Neural progenitor cell (in vitro differentiated cells): Measurements from ENCODE around the gene CAMSAP3. TPM values are rescaled to one million over a fixed set of nuclear protein-coding genes. Genes with fewer than 3 reads are reported as not detected.

Experiments used
- DNase-seq: peaks from one replicate; pipeline ENCODE4 v3.0.0-alpha.2; 2016; ENCODE audit warnings: low spot score
- H2AFZ ChIP-seq: fragments of 200-600 bp; sonication (generic); replicated peaks from 2 replicates; pipeline ENCODE4 v1.6.1; 2016; ENCODE audit warnings: antibody characterized with exemption
- H3F3A ChIP-seq: fragments of 200-600 bp; sonication (generic); 2 replicates; pipeline ENCODE4 v1.6.1; 2016; ENCODE audit warnings: antibody characterized with exemption, low read depth
- H3K27ac ChIP-seq: fragments of 200-600 bp; sonication (generic); 2 replicates; pipeline ENCODE4 v1.5.1; 2016; ENCODE audit warnings: mild to moderate bottlenecking
- H3K27me3 ChIP-seq: fragments of 200-600 bp; sonication (generic); 2 replicates; pipeline ENCODE4 v1.6.1; 2016; ENCODE audit warnings: mild to moderate bottlenecking, moderate library complexity
- H3K36me3 ChIP-seq: fragments of 200-600 bp; sonication (generic); 2 replicates; pipeline ENCODE4 v1.5.1; 2016
- H3K4me1 ChIP-seq: fragments of 200-600 bp; sonication (generic); 2 replicates; pipeline ENCODE4 v1.6.1; 2016; ENCODE audit warnings: mixed run types
- H3K4me2 ChIP-seq: fragments of 200-600 bp; sonication (generic); 2 replicates; pipeline ENCODE4 v1.6.1; 2016
- H3K4me3 ChIP-seq: fragments of 200-600 bp; sonication (generic); 2 replicates; pipeline ENCODE4 v1.5.1; 2016
- H3K79me2 ChIP-seq: fragments of 200-600 bp; sonication (generic); 2 replicates; pipeline ENCODE4 v1.6.1; 2016; ENCODE audit warnings: low read depth
- H3K9ac ChIP-seq: fragments of 200-600 bp; sonication (generic); 2 replicates; pipeline ENCODE4 v1.6.1; 2016
- H3K9me3 ChIP-seq: fragments of 200-600 bp; sonication (generic); 2 replicates; pipeline ENCODE4 v1.5.1; 2016; ENCODE audit warnings: low read depth
- H4K20me1 ChIP-seq: fragments of 200-600 bp; sonication (generic); 2 replicates; pipeline ENCODE4 v1.6.1; 2016; ENCODE audit warnings: low read depth
- H3K27ac Mint-ChIP-seq: 3 replicates; pipeline ENCODE4 v1.8.0; 2021; ENCODE audit warnings: mixed read lengths
- H3K27me3 Mint-ChIP-seq: 2 replicates; pipeline ENCODE4 v1.8.0; 2022; ENCODE audit warnings: low read depth, mild to moderate bottlenecking, inconsistent platforms, moderate library complexity, mixed read lengths; ENCODE audit not compliant: insufficient read depth
- H3K36me3 Mint-ChIP-seq: 3 replicates; pipeline ENCODE4 v1.8.0; 2021; ENCODE audit warnings: mixed read lengths
- H3K4me1 Mint-ChIP-seq: 3 replicates; pipeline ENCODE4 v1.8.0; 2021; ENCODE audit warnings: mixed read lengths
- H3K4me3 Mint-ChIP-seq: 3 replicates; pipeline ENCODE4 v1.8.0; 2021; ENCODE audit warnings: mild to moderate bottlenecking, moderate library complexity, mixed read lengths
- H3K9me3 Mint-ChIP-seq: 3 replicates; pipeline ENCODE4 v1.8.0; 2020; ENCODE audit warnings: mixed read lengths
- CTCF ChIP-seq: fragments of 200-600 bp; sonication (generic); IDR thresholded peaks from 2 replicates; pipeline ENCODE4 v1.5.1; 2017; ENCODE audit warnings: antibody characterized with exemption, mild to moderate bottlenecking
- EZH2 ChIP-seq: fragments of 200-600 bp; sonication (generic); IDR thresholded peaks from 2 replicates; pipeline ENCODE4 v1.6.1; 2017; ENCODE audit warnings: antibody characterized with exemption, mild to moderate bottlenecking, moderate library complexity
- EZH2phosphoT487 ChIP-seq: fragments of 200-600 bp; sonication (generic); IDR thresholded peaks from 2 replicates; pipeline ENCODE4 v1.6.1; 2017; ENCODE audit warnings: antibody characterized with exemption
- total RNA-seq: library from RNA; depleted of rRNA; stranded (reverse); fragments of >200 nt; gene quantifications from 2 replicates; pipeline ENCODE4 v1.2.3, GENCODE V29; 2015; ENCODE audit warnings: low replicate concordance

Gene CAMSAP3
- total RNA-seq, 1 donor from 2014 or later: 2.7 TPM

DNA sequence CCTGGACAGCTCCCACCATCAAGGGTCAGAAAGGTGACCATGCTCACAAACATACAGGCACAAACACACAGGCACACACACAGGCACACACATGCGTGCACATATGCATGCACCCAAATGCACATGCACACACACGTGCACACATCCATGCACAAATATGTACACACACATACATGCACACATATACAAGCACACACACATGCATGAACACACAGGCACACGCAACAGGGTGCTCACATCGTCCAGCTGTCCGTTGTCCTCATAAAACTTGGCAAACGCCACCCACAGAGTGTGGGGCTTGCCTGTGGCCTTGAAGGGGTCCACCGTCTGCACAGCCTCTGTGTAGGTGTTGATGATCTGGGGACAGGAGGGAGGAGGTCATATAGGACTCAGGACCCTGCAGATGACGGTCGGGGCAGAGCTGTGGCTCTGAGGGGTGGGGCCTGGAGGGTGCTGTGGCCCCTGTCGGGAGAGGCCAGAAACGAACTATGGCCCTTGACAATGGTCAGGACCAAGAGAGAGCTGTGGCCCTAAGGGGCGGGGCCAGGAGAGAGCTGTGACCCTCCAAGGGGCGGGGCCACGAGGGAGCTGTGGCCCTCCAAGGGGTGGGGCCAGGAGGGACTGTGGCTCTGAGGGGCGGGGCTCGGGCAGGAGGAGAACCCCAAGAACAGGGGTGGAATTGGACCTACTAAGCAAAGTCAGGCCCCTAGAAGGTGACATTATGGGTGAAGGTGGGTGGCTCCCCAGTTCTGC lies 27.4 kb downstream of the CAMSAP3 start:
- no peak overlapping the region for H3K9ac ChIP-seq
- DNase-seq: no peak

DNA sequence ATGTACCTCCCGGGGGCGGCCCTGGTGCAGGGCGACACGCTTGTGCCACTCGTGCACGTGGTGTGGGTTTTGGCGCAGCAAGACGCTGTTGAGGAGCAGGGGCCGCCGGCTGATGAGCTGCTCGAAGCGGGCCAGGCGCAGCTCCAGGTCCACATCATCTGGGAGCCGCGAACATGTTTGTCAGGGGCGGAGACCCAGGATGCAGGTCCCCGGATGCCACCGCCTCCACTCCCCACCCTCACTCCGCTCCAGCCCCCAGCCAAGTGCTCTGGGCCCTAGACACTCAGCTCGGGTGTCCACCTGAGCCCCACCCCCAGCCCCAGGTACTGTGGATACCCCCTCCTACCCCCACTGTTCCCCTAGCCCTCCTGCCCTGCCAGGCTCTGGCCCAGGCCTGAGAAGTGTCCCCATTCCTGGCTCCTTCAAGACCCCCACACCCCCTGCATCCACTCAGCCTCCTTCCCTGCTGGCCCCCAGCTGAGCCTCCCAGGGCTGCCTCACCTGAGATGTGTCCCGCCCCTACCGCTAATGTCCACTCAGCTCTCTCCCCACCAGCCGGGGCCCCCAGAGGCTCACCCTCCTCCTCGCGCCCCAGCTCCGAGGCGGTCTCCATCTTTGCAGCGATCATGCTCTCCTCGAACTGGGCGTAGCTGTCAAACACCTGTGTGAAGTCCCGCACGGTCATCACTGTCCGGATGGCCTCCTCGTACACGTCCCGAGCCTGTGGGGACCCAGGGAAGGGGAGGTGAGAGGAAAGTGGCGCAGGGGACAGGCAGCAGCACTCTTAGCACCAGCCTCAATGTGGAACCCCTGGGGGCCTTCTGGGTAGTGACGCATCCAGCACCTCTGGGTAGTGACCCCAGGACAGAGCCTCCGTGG lies 28.3 kb downstream of the CAMSAP3 start:
- Mint-ChIP-seq H3K4me3 (no peak overlapping the region), H3K9me3 (no peaks in the 10 kb centered on the region), H3K27ac (no peak overlapping the region), H3K27me3 (peaks cover 5% of the 10 kb centered on the region), H3K4me1 (peaks cover 11% of the 10 kb centered on the region), H3K36me3 (peaks cover 11% of the 10 kb centered on the region)
- H3K79me2 ChIP-seq: peaks cover 28% of the 10 kb centered on the region
- H3K27ac ChIP-seq: no peak overlapping the region
- no peak overlapping the region for H3K9ac ChIP-seq
- DNase-seq: no peak
- TF ChIP-seq EZH2: no peak
- TF ChIP-seq EZH2phosphoT487: no peak
- no peak for TF ChIP-seq CTCF
- H4K20me1 ChIP-seq: peaks cover 6% of the 10 kb centered on the region
- H3K4me3 ChIP-seq: no peak overlapping the region
- no peaks in the 10 kb centered on the region for H3K9me3 ChIP-seq
- H3K4me2 ChIP-seq: no peak overlapping the region
- H3K4me1 ChIP-seq: no peaks in the 10 kb centered on the region
- no peaks in the 10 kb centered on the region for H3K36me3 ChIP-seq
- no peak overlapping the region for H2AFZ ChIP-seq
- no peaks in the 10 kb centered on the region for H3F3A ChIP-seq
- no peaks in the 10 kb centered on the region for H3K27me3 ChIP-seq

More for the DNA sequence above, 27.4 kb downstream of the CAMSAP3 start:
- H2AFZ ChIP-seq: no peak overlapping the region
- H3K27ac ChIP-seq: no peak overlapping the region
- no peak overlapping the region for H3K4me3 ChIP-seq
- H3K4me1 ChIP-seq: no peaks in the 10 kb centered on the region
- H3F3A ChIP-seq: no peaks in the 10 kb centered on the region
- H3K27ac Mint-ChIP-seq: no peak overlapping the region
- peaks cover 20% of the 10 kb centered on the region for H3K79me2 ChIP-seq
- no peak overlapping the region for H3K4me2 ChIP-seq
- no peaks in the 10 kb centered on the region for H3K9me3 Mint-ChIP-seq
- TF ChIP-seq EZH2phosphoT487 (no peak), CTCF (no peak), EZH2 (no peak)
- peaks cover 2% of the 10 kb centered on the region for H4K20me1 ChIP-seq
- peaks cover 7% of the 10 kb centered on the region for H3K27me3 Mint-ChIP-seq
- H3K36me3 ChIP-seq: no peaks in the 10 kb centered on the region
- peaks cover 3% of the 10 kb centered on the region for H3K4me1 Mint-ChIP-seq
- H3K9me3 ChIP-seq: no peaks in the 10 kb centered on the region
- H3K27me3 ChIP-seq: no peaks in the 10 kb centered on the region
- peaks cover 18% of the 10 kb centered on the region for H3K36me3 Mint-ChIP-seq
- no peak overlapping the region for H3K4me3 Mint-ChIP-seq

GRCh38 chr19:7624810-7625209 lies 29.1 kb downstream of the CAMSAP3 start:
- H3K4me1 ChIP-seq: no peaks in the 10 kb centered on the region

More at GRCh38 chr19:7624810-7625209, 29.1 kb downstream of the CAMSAP3 start:
- Histone ChIP-seq H3K79me2 (peaks cover 34% of the 10 kb centered on the region), H2AFZ (no peak overlapping the region), H3K9me3 (no peaks in the 10 kb centered on the region), H3K36me3 (no peaks in the 10 kb centered on the region), H3K4me2 (no peak overlapping the region), H3K4me3 (no peak overlapping the region), H3F3A (no peaks in the 10 kb centered on the region), H3K9ac (no peak overlapping the region), H3K27ac (no peak overlapping the region), H3K27me3 (no peaks in the 10 kb centered on the region), H4K20me1 (peaks cover 6% of the 10 kb centered on the region)
- Mint-ChIP-seq H3K4me1 (peaks cover 19% of the 10 kb centered on the region), H3K36me3 (peaks cover 17% of the 10 kb centered on the region), H3K27me3 (peaks cover 5% of the 10 kb centered on the region), H3K9me3 (no peaks in the 10 kb centered on the region), H3K4me3 (no peak overlapping the region), H3K27ac (no peak overlapping the region)
- no peak for TF ChIP-seq EZH2phosphoT487
- no peak for DNase-seq
